SK-N-SH (cell line): ENCODE data around the gene USP13.

Experiments used
- CTCF ChIP-seq: fragments of 200-600 bp; sonication (generic); IDR thresholded peaks from 2 replicates; pipeline ENCODE4 v1.6.1; 2017; ENCODE audit warnings: antibody characterized with exemption, mild to moderate bottlenecking, moderate library complexity
- FOXM1 ChIP-seq: IDR thresholded peaks from 2 replicates; pipeline ENCODE4 v1.4.0; 2012; ENCODE audit warnings: low read depth, mild to moderate bottlenecking
- RAD21 ChIP-seq: IDR thresholded peaks from 2 replicates; pipeline ENCODE4 v1.6.1; 2012; ENCODE audit warnings: mild to moderate bottlenecking, low read length
- YY1 ChIP-seq: IDR thresholded peaks from 2 replicates; pipeline ENCODE4 v1.4.0; 2012; ENCODE audit warnings: low read depth, mild to moderate bottlenecking

GRCh38 chr3:179695672-179696313 lies 43.0 kb downstream of the USP13 start:
- no peak for TF ChIP-seq RAD21
- TF ChIP-seq YY1: no peak
- no peak for TF ChIP-seq CTCF
- no peak for TF ChIP-seq FOXM1
